NT2/D1 (cell line): ENCODE data around the gene TM4SF1.

Experiments
- DNase-seq: peaks from one replicate; pipeline ENCODE4 v3.0.0-alpha.2; 2011; ENCODE audit warnings: low read depth, low spot score
- H3K27me3 ChIP-seq: 2 replicates; pipeline ENCODE4 v1.6.0; 2011; ENCODE audit warnings: mild to moderate bottlenecking; ENCODE audit not compliant: insufficient read length, insufficient read depth
- H3K36me3 ChIP-seq: 2 replicates; pipeline ENCODE4 v1.6.1; 2011; ENCODE audit warnings: mild to moderate bottlenecking, low read length, mixed read lengths; ENCODE audit not compliant: insufficient read depth, insufficient read length
- H3K4me1 ChIP-seq: 2 replicates; pipeline ENCODE4 v1.5.1; 2011; ENCODE audit not compliant: insufficient read depth, insufficient read length
- H3K4me3 ChIP-seq: 2 replicates; pipeline ENCODE4 v1.5.1; 2011; ENCODE audit warnings: low read depth; ENCODE audit not compliant: insufficient read length
- H3K9ac ChIP-seq: 2 replicates; pipeline ENCODE4 v1.6.0; 2011; ENCODE audit warnings: low read depth; ENCODE audit not compliant: insufficient read length
- H3K9me3 ChIP-seq: 2 replicates; pipeline ENCODE4 v1.5.1; 2011; ENCODE audit warnings: mild to moderate bottlenecking, low read length; ENCODE audit not compliant: insufficient read depth
- SUZ12 ChIP-seq: IDR thresholded peaks from 2 replicates; pipeline ENCODE4 v1.6.1; 2011; ENCODE audit not compliant: insufficient read length, insufficient read depth; ENCODE audit errors: extremely low read depth
- YY1 ChIP-seq: IDR thresholded peaks from 2 replicates; pipeline ENCODE4 v1.6.1; 2011; ENCODE audit not compliant: insufficient read length, insufficient read depth
- ZNF274 ChIP-seq: IDR thresholded peaks from 2 replicates; pipeline ENCODE4 v1.6.1; 2011; ENCODE audit warnings: mild to moderate bottlenecking, low read depth, low read length

Gene TM4SF1

GRCh38 chr3:149356630-149357029 is 20.8 kb downstream of the TM4SF1 start:
- no peaks in the 10 kb centered on the region for H3K36me3 ChIP-seq
- TF ChIP-seq SUZ12 (no peak), YY1 (no peak), ZNF274 (no peak)
- no peak for DNase-seq
- no peak overlapping the region for H3K4me3 ChIP-seq
- no peak overlapping the region for H3K9ac ChIP-seq
- no peaks in the 10 kb centered on the region; the same call in 1 of the 2 replicates for H3K9me3 ChIP-seq
- H3K4me1 ChIP-seq, result no peaks in the 10 kb centered on the region
- H3K27me3 ChIP-seq, result no peaks in the 10 kb centered on the region

- no peak overlapping the region for H3K4me3 ChIP-seq
- H3K27me3 ChIP-seq, result no peaks in the 10 kb centered on the region
- no peaks in the 10 kb centered on the region; the same call in 1 of the 2 replicates for H3K9me3 ChIP-seq
- H3K4me1 ChIP-seq, result no peaks in the 10 kb centered on the region
- DNase-seq, result no peak
- no peak for TF ChIP-seq ZNF274
- no peak overlapping the region for H3K9ac ChIP-seq
- H3K36me3 ChIP-seq, result no peaks in the 10 kb centered on the region
Measured at GRCh38 chr3:149356044-149356592, 21.3 kb downstream of the TM4SF1 start.

GRCh38 chr3:149353581-149354184 is 23.8 kb downstream of the TM4SF1 start:
- H3K36me3 ChIP-seq, result no peaks in the 10 kb centered on the region
- H3K27me3 ChIP-seq, result no peaks in the 10 kb centered on the region
- no peak overlapping the region for H3K9ac ChIP-seq
- no peak overlapping the region for H3K4me3 ChIP-seq
- no peaks in the 10 kb centered on the region; the same call in 1 of the 2 replicates for H3K9me3 ChIP-seq
- H3K4me1 ChIP-seq, result no peaks in the 10 kb centered on the region
- TF ChIP-seq SUZ12 (no peak), YY1 (no peak), ZNF274 (no peak)
- no peak for DNase-seq

GRCh38 chr3:149352556-149352955 is 24.9 kb downstream of the TM4SF1 start:
- H3K4me1 ChIP-seq, result no peaks in the 10 kb centered on the region
- H3K4me3 ChIP-seq, result no peak overlapping the region
- no peak overlapping the region for H3K9ac ChIP-seq
- no peaks in the 10 kb centered on the region; the same call in 1 of the 2 replicates for H3K9me3 ChIP-seq
- no peaks in the 10 kb centered on the region for H3K27me3 ChIP-seq
- no peaks in the 10 kb centered on the region for H3K36me3 ChIP-seq
- DNase-seq, result peak; percentile 77
- TF ChIP-seq SUZ12 (no peak), ZNF274 (no peak), YY1 (no peak)

GRCh38 chr3:149343951-149344350 is 33.5 kb downstream of the TM4SF1 start:
- H3K9me3 ChIP-seq, result peaks cover 3% of the 10 kb centered on the region; the same call in 1 of the 2 replicates
- no peak for DNase-seq
- no peak overlapping the region for H3K4me3 ChIP-seq
- H3K36me3 ChIP-seq, result no peaks in the 10 kb centered on the region
- H3K9ac ChIP-seq, result no peak overlapping the region
- H3K27me3 ChIP-seq, result no peaks in the 10 kb centered on the region
- no peak for TF ChIP-seq SUZ12
- TF ChIP-seq YY1, result no peak
- no peak for TF ChIP-seq ZNF274
- H3K4me1 ChIP-seq, result no peaks in the 10 kb centered on the region

GRCh38 chr3:149342413-149343380 is 34.8 kb downstream of the TM4SF1 start:
- Histone ChIP-seq H3K36me3 (no peaks in the 10 kb centered on the region), H3K4me3 (no peak overlapping the region), H3K9me3 (peaks cover 5% of the 10 kb centered on the region; the same call in 1 of the 2 replicates), H3K4me1 (no peaks in the 10 kb centered on the region), H3K9ac (no peak overlapping the region), H3K27me3 (no peaks in the 10 kb centered on the region)
- no peak for DNase-seq
- TF ChIP-seq ZNF274, result no peak
- no peak for TF ChIP-seq SUZ12
- no peak for TF ChIP-seq YY1

- DNase-seq, result no peak
- H3K4me3 ChIP-seq, result no peak overlapping the region
- no peak overlapping the region for H3K9ac ChIP-seq
- H3K9me3 ChIP-seq, result peaks cover 5% of the 10 kb centered on the region; the same call in 1 of the 2 replicates
- TF ChIP-seq SUZ12 (no peak), YY1 (no peak), ZNF274 (no peak)
- no peaks in the 10 kb centered on the region for H3K4me1 ChIP-seq
- H3K36me3 ChIP-seq, result no peaks in the 10 kb centered on the region
- H3K27me3 ChIP-seq, result no peaks in the 10 kb centered on the region
Measured at GRCh38 chr3:149340310-149340933, 37.0 kb downstream of the TM4SF1 start.
